ENCODE results near the gene MAML3. TPM values are rescaled to one million over a fixed set of nuclear protein-coding genes. Genes with fewer than 3 reads are reported as not detected.

Gene MAML3
- polyA plus RNA-seq, 5 donors = 13.3 to 19.2 (median 16.8) TPM

- DNase-seq = no peak
These were observed 367.3 kb downstream of the MAML3 start for GRCh38 chr4:139786494-139787354.

- DNase-seq = no peak
These were observed 368.6 kb downstream of the MAML3 start for GRCh38 chr4:139785356-139785755.

- DNase-seq = no peak
These were observed 370.1 kb downstream of the MAML3 start for GRCh38 chr4:139783741-139784484.

GRCh38 chr4:139782926-139783522 is 371.0 kb downstream of the MAML3 start:
- DNase-seq = no peak

- no peak for DNase-seq
These were observed 372.9 kb downstream of the MAML3 start for GRCh38 chr4:139781066-139781465.

- no peak for DNase-seq
These were observed 374.3 kb downstream of the MAML3 start for GRCh38 chr4:139779691-139780090.

- no peak for DNase-seq
These were observed 376.2 kb downstream of the MAML3 start for GRCh38 chr4:139777757-139778156.

- no peak for DNase-seq
These were observed 377.7 kb downstream of the MAML3 start for GRCh38 chr4:139776235-139776634.

GRCh38 chr4:139774759-139775487 is 379.1 kb downstream of the MAML3 start:
- DNase-seq = no peak

GRCh38 chr4:139773560-139774318 is 380.2 kb downstream of the MAML3 start:
- no peak for DNase-seq

- DNase-seq = no peak
These were observed 383.6 kb downstream of the MAML3 start for GRCh38 chr4:139770361-139770760.

GRCh38 chr4:139769364-139769763 is 384.6 kb downstream of the MAML3 start:
- no peak for DNase-seq

GRCh38 chr4:139768896-139769295 is 385.1 kb downstream of the MAML3 start:
- DNase-seq = no peak

GRCh38 chr4:139768366-139768765 is 385.6 kb downstream of the MAML3 start:
- DNase-seq = no peak

- no peak for DNase-seq
These were observed 386.4 kb downstream of the MAML3 start for GRCh38 chr4:139767585-139767984.

GRCh38 chr4:139767168-139767567 is 386.8 kb downstream of the MAML3 start:
- DNase-seq = no peak

- DNase-seq = no peak
These were observed 389.2 kb downstream of the MAML3 start for GRCh38 chr4:139764686-139765310.

GRCh38 chr4:139764182-139764581 is 389.8 kb downstream of the MAML3 start:
- DNase-seq = no peak

- DNase-seq = peak in 1 of 2 donors; percentile 31
These were observed 390.3 kb downstream of the MAML3 start for GRCh38 chr4:139763672-139764071.

GRCh38 chr4:139763205-139763604 is 390.8 kb downstream of the MAML3 start:
- no peak for DNase-seq

GRCh38 chr4:139762720-139763119 is 391.3 kb downstream of the MAML3 start:
- DNase-seq = no peak

Measured in right lung (tissue), 5 donors.